Endothelial cell (in vitro differentiated cells): Measurements from ENCODE around the gene MAPKBP1. TPM values are rescaled to one million over a fixed set of nuclear protein-coding genes. Genes with fewer than 3 reads are reported as not detected.

ENCODE experiments used
- DNase-seq: peaks from one replicate; pipeline ENCODE4 v3.0.0; 2021; ENCODE audit warnings: low spot score
- H3K27ac Mint-ChIP-seq: one replicate; pipeline ENCODE4 v1.8.0; 2021; ENCODE audit warnings: mixed read lengths, inconsistent platforms; ENCODE audit not compliant: unreplicated experiment
- H3K27me3 Mint-ChIP-seq: one replicate; pipeline ENCODE4 v1.8.0; 2021; ENCODE audit warnings: mild to moderate bottlenecking, moderate library complexity, mixed read lengths, inconsistent platforms; ENCODE audit not compliant: unreplicated experiment
- H3K36me3 Mint-ChIP-seq: one replicate; pipeline ENCODE4 v1.8.0; 2021; ENCODE audit warnings: mild to moderate bottlenecking, low read depth, mixed read lengths, inconsistent platforms; ENCODE audit not compliant: unreplicated experiment
- H3K4me1 Mint-ChIP-seq: one replicate; pipeline ENCODE4 v1.8.0; 2021; ENCODE audit warnings: mild to moderate bottlenecking, mixed read lengths, inconsistent platforms; ENCODE audit not compliant: unreplicated experiment
- H3K4me3 Mint-ChIP-seq: one replicate; pipeline ENCODE4 v1.8.0; 2021; ENCODE audit warnings: mild to moderate bottlenecking, mixed read lengths, inconsistent platforms; ENCODE audit not compliant: unreplicated experiment
- H3K9me3 Mint-ChIP-seq: one replicate; pipeline ENCODE4 v1.8.0; 2021; ENCODE audit warnings: mixed read lengths, inconsistent platforms; ENCODE audit not compliant: unreplicated experiment
- CTCF ChIP-seq: fragments of 200-600 bp; sonication (generic); IDR thresholded peaks from one replicate; pipeline ENCODE4 v1.5.0; 2021; ENCODE audit warnings: antibody characterized with exemption; ENCODE audit not compliant: unreplicated experiment
- total RNA-seq: library from RNA; stranded (reverse); fragmentation: NEBNext Ultra II Directional; extraction: Animal tissue kit (Norgen Biotek cat#: 25700); gene quantifications from one replicate; pipeline ENCODE4 v1.2.1, GENCODE V29; 2021; ENCODE audit not compliant: unreplicated experiment

MAPKBP1 gene
- total RNA-seq, 1 donor from 2014 or later, result 36.2 TPM

- Mint-ChIP-seq H3K4me1 (no peaks in the 10 kb centered on the region), H3K9me3 (no peaks in the 10 kb centered on the region), H3K27me3 (peaks cover 6% of the 10 kb centered on the region), H3K4me3 (no peak overlapping the region), H3K27ac (no peak overlapping the region), H3K36me3 (peaks cover 14% of the 10 kb centered on the region)
- TF ChIP-seq CTCF, result no peak
- no peak for DNase-seq
Observed at GRCh38 chr15:41851167-41851523, 76.9 kb downstream of the MAPKBP1 start.

- H3K27ac Mint-ChIP-seq, result no peak overlapping the region
- no peak for DNase-seq
- H3K36me3 Mint-ChIP-seq, result peaks cover 12% of the 10 kb centered on the region
- peaks cover 6% of the 10 kb centered on the region for H3K27me3 Mint-ChIP-seq
- H3K4me1 Mint-ChIP-seq, result no peaks in the 10 kb centered on the region
- H3K4me3 Mint-ChIP-seq, result no peak overlapping the region
- H3K9me3 Mint-ChIP-seq, result no peaks in the 10 kb centered on the region
- no peak for TF ChIP-seq CTCF
Observed at GRCh38 chr15:41851755-41852370, 77.6 kb downstream of the MAPKBP1 start.

- no peak overlapping the region for H3K4me3 Mint-ChIP-seq
- no peak for TF ChIP-seq CTCF
- H3K36me3 Mint-ChIP-seq, result peaks cover 11% of the 10 kb centered on the region
- H3K9me3 Mint-ChIP-seq, result no peaks in the 10 kb centered on the region
- DNase-seq, result no peak
- H3K27ac Mint-ChIP-seq, result no peak overlapping the region
- H3K27me3 Mint-ChIP-seq, result peaks cover 7% of the 10 kb centered on the region
- H3K4me1 Mint-ChIP-seq, result no peaks in the 10 kb centered on the region
Observed at GRCh38 chr15:41852736-41853590, 78.7 kb downstream of the MAPKBP1 start.

GRCh38 chr15:41853831-41854230 lies 79.5 kb downstream of the MAPKBP1 start:
- Mint-ChIP-seq H3K4me3 (no peak overlapping the region), H3K9me3 (no peaks in the 10 kb centered on the region), H3K27me3 (peaks cover 7% of the 10 kb centered on the region), H3K36me3 (peaks cover 3% of the 10 kb centered on the region), H3K27ac (no peak overlapping the region), H3K4me1 (no peaks in the 10 kb centered on the region)
- DNase-seq, result no peak
- no peak for TF ChIP-seq CTCF

GRCh38 chr15:41854443-41854842 lies 80.2 kb downstream of the MAPKBP1 start:
- DNase-seq, result no peak
- Mint-ChIP-seq H3K27me3 (peaks cover 8% of the 10 kb centered on the region), H3K4me1 (no peaks in the 10 kb centered on the region), H3K36me3 (peaks cover 3% of the 10 kb centered on the region), H3K9me3 (no peaks in the 10 kb centered on the region), H3K27ac (no peak overlapping the region), H3K4me3 (no peak overlapping the region)
- no peak for TF ChIP-seq CTCF
